GM18907 (cell line): ENCODE results near the gene TNKS1BP1.
A peak's percentile ranks its signal among the peaks of the same experiment; 100 is the strongest.
"Not testable (repeated sequence)": the region's sequence is repeated elsewhere in the genome, so short reads cannot be mapped to it uniquely, and the experiment has no call there.

Experiments used
- ATAC-seq: cut with Tn5 transposase; IDR thresholded peaks from one replicate; pipeline ENCODE4 v1.9.1; 2021; ENCODE audit warnings: mild to moderate bottlenecking, moderate library complexity; ENCODE audit not compliant: unreplicated experiment

Gene TNKS1BP1

DNA sequence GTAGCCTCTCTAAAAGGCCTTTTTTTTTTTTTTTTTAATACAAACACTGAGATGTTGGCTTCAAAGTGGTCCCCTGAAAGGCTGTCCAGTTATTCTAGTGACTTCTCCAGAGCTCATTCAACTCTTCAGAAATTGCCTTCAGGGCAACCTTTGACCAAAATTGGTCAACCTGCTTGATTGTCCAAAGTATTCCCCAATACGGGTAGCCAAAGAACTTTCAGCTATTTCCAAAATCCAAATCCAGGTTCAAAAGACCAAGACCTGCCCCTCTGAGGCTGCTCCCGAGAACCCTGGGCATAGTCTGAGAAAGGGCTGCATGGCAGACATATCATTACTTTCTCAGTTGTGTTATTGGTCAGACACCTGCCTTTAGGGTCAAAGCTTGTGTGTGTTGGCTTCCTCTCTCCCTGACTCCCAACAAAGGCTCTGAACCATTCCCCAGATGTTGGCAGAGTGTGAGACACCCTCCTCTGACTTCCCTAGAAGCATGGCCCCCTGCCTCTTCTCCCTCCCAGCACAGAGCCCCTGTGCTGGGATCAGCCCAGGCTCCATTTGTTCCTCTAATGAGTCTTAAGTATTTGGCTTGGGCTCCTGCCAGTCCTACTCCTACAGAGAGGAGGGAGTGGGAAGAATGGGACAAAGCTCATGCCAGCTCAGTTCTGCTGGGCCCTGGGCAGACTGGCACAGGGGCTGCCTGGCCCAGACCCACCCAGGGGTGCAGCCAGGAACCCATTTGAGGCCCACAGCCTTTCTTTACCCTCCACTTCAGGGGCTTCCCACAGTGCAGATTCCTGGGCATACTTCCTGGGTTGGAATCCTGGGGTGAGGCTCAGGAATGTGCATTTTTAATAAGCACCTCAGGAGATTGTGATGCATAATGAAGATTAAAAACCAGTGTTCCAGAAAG is 30.3 kb downstream of the TNKS1BP1 start:
- no peak for ATAC-seq

GRCh38 chr11:57290288-57290687 is 34.5 kb downstream of the TNKS1BP1 start:
- ATAC-seq, result no peak

DNA sequence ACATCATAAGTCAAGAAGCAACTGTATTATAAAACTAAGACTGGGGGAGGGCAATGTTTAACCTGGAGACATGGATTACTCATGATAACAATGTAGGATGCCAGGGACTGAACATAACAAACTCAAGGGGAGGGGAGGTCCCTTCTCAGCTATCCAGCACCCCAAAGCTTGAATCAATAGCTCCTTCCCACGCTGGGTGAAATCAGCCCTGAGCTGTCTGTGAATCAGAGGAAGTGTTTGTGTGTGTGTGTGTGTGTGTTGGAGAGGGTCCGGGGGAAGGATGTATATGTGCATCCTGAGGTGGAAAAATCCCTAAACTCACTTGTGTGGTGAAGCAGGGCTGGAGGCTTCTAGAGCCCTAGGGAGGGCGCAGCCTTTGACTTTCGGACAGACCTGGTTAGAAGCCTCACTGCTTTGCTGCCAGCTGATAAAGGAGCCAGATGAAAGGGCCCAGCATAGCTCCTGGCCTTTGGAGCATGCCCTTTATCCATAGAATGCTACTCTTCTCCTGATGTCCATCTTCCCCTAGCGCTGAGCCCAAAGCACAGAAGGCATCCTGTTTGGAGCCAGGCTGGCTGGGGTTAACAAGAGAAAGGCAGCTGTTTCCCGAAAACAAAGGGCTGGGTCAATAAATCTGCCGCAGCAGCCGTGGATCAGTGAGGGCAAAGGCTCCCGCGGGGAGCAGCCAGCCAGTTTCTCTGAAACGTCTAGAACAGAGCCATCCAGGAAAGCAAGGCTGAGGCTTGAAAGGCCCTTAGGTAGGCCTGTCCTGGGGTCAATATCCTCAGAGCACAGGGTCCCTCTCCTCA is 35.8 kb downstream of the TNKS1BP1 start:
- no peak for ATAC-seq

DNA sequence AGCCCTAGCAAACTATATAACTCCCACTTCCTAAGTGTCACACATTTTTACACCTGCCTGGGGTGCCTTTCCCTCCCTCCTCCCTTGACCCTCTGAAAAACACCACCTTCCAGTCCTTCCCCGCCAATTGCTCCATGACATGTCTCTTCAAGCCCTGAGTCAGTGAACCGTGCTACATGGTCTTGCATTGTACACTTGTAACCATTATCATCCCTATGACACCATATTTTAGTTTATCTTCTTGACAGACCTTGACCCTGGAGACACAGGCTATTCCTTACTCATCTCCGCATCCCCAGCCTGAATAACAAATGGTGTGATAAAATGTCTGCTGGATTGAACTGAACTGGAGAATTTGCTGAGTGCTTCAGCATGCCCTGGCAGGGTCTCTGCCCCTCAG is 36.9 kb downstream of the TNKS1BP1 start:
- ATAC-seq, result no peak

- no peak for ATAC-seq
Measured at GRCh38 chr11:57283231-57283990, 41.3 kb downstream of the TNKS1BP1 start.

DNA sequence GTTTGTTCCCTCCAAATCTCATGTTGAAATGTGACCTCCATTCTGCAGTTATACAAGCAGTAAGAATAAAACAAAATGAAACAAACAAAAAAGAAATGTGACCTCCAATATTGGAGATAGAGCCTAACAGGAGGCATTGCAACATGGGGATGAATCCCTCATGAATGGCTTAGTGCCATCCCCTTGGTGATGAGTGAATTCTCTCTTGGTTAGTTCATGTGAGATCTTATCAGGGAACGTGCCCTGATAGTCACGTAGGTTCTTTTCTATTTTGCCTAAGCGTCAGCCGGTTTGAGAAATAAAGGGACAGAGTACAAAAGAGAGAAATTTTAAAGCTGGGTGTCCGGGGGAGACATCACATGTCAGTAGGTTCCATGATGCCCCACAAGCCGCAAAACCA is 43.2 kb downstream of the TNKS1BP1 start:
- ATAC-seq, result not testable (repeated sequence)

DNA sequence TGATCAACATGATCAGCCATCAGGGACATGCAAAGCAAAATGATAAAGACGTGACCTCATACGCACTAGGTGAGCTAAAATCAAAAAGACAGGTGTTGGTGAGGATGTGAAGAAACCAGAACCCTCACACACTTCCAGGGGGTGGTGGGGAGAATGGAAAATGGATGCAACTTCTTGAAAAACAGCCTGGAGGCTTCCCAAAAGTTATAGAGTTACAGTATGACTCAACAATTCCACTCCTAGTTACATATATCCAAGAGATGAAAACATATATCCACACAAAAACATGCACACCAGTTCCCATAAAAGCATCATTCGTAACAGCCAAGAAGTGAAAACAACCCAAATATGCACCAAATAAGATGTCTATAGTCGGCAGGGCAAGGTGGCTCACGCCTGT is 45.6 kb downstream of the TNKS1BP1 start:
- no peak for ATAC-seq

DNA sequence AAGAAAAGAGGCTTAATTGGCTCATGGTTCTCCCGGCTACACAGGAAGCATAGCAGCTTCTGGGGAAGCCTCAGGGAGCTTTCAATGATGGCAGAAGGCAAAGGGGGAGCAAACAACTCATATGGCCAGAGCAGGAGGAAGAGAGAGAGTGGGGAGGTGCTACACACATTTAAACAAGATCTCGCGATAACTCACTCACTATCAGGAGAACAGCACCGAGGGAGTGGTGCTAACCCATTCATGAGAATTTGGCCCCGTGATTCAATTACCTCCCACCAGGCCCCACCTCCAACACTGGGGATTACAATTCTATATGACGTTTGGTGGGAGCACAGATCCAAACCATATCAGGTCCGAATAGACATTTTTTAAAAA is 46.0 kb downstream of the TNKS1BP1 start:
- ATAC-seq, result no peak

GRCh38 chr11:57277845-57278720 is 46.7 kb downstream of the TNKS1BP1 start:
- ATAC-seq, result peak; percentile 91

DNA sequence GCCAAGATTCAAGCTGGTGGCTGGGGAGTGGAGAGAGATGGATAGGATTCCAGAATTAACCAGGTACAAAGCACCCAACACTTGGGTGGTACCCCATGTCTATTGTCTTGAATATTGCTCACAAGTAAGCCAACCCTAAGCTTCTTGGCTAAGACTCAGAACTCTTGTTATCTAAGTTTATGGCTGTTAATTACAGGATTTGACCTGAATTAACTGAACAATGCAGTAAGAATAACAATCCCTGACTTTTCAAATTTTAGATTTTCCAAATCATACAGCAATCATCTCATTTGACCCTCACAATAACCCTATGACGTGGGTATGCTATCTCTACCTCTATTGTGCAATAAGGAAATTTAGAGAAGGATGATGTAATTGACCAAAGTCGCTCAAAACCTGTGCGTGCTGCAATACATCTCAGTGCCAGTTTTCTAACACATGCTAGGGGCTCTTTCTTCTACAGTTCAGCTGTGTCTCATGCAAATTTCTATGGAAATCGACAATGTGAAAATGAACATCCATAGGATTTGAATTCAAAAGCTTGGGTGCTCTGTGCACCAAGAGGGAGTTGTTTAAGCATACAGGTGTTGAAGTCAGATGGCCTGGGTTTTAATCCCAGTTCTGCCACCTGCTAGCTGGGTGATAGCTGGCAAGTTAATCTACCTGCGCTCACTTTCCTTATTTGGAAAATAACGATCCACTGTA is 47.6 kb downstream of the TNKS1BP1 start:
- no peak for ATAC-seq

- ATAC-seq, result no peak
Measured at GRCh38 chr11:57276169-57276970, 48.4 kb downstream of the TNKS1BP1 start.

- ATAC-seq, result no peak
Measured at GRCh38 chr11:57275582-57275981, 49.2 kb downstream of the TNKS1BP1 start.

GRCh38 chr11:57274904-57275498 is 49.8 kb downstream of the TNKS1BP1 start:
- no peak for ATAC-seq

GRCh38 chr11:57273448-57274058 is 51.2 kb downstream of the TNKS1BP1 start:
- no peak for ATAC-seq

- no peak for ATAC-seq
Measured at GRCh38 chr11:57269571-57270021, 55.2 kb downstream of the TNKS1BP1 start.

GRCh38 chr11:57266157-57266556 is 58.6 kb downstream of the TNKS1BP1 start:
- no peak for ATAC-seq

GRCh38 chr11:57263351-57263750 is 61.4 kb downstream of the TNKS1BP1 start:
- no peak for ATAC-seq

DNA sequence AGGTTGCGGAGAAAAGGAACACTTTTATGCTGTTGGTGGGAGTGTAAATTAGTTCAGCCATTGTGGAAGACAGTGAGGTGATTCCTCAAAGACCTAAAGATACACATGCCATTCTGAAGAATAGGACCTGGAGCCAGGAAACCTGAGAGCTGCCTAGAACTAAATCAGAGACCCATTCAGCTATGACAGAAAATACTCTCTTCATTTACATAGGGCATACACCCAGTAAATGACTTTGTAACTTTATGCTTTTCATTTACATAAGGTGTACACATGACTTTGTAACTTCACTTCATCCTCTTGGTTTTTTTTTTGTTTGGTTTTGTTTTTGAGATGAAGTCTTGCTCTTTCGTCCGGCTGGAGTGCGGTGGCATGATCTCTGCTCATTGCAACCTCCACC is 62.6 kb downstream of the TNKS1BP1 start:
- no peak for ATAC-seq
